Keratinocyte (primary cell): ENCODE data around the gene SSUH2. TPM values are rescaled to one million over a fixed set of nuclear protein-coding genes. Genes with fewer than 3 reads are reported as not detected.

ENCODE experiments used
- DNase-seq: peaks from one replicate; pipeline ENCODE4 v3.0.0-alpha.2; 2011; ENCODE audit warnings: low read depth, missing footprints, low spot score
- FAIRE-seq: peaks from 2 replicates; lab custom pipeline; 2011; peaks lifted over from hg19 to GRCh38; lab: Jason Lieb, UNC
- H2AFZ ChIP-seq: 2 replicates; pipeline ENCODE4 v1.6.0; 2012; ENCODE audit warnings: low read length, control low read depth, inconsistent platforms; ENCODE audit not compliant: control insufficient read depth
- H3K27ac ChIP-seq: 2 replicates; pipeline ENCODE4 v1.5.1; 2011; ENCODE audit warnings: low read length; ENCODE audit not compliant: control insufficient read depth, insufficient read depth
- H3K27me3 ChIP-seq: 3 replicates; pipeline ENCODE4 v1.6.0; 2011; ENCODE audit warnings: low read length; ENCODE audit not compliant: control insufficient read depth, insufficient read depth; ENCODE audit errors: extremely low read depth
- H3K36me3 ChIP-seq, 2 experiments: 2 replicates in 1 of 2; 3 replicates in 1 of 2; pipeline ENCODE4 v1.5.1; 2011; ENCODE audit warnings: low read length in 2 of 2, mild to moderate bottlenecking in 1 of 2; ENCODE audit not compliant: control insufficient read depth in 2 of 2, insufficient read depth in 2 of 2; ENCODE audit errors: extremely low read depth in 1 of 2
- H3K4me1 ChIP-seq: 3 replicates; pipeline ENCODE4 v1.5.1; 2011; ENCODE audit warnings: low read length; ENCODE audit not compliant: control insufficient read depth, insufficient read depth; ENCODE audit errors: extremely low read depth
- H3K4me2 ChIP-seq: 3 replicates; pipeline ENCODE4 v1.6.0; 2011; ENCODE audit warnings: low read depth, low read length; ENCODE audit not compliant: control insufficient read depth, insufficient read depth; ENCODE audit errors: extremely low read depth
- H3K4me3 ChIP-seq, 3 experiments: fragments of 200-600 bp in 1 of 3; sonication (generic) in 1 of 3; 2 replicates in 2 of 3; 3 replicates in 1 of 3; pipeline ENCODE4 v1.5.1; 2011 to 2016; ENCODE audit warnings: low read length in 3 of 3, mild to moderate bottlenecking in 3 of 3, control low read depth in 2 of 3, inconsistent platforms in 1 of 3, low read depth in 1 of 3, mixed read lengths in 1 of 3, mixed run types in 1 of 3, moderate library complexity in 1 of 3; ENCODE audit not compliant: control insufficient read depth in 2 of 3, insufficient read depth in 2 of 3; ENCODE audit errors: extremely low read depth in 1 of 3
- H3K79me2 ChIP-seq: 2 replicates; pipeline ENCODE4 v1.6.0; 2012; ENCODE audit warnings: low read length; ENCODE audit not compliant: control insufficient read depth, insufficient read depth
- H3K9ac ChIP-seq: 3 replicates; pipeline ENCODE4 v1.6.0; 2011; ENCODE audit warnings: low read length; ENCODE audit not compliant: control insufficient read depth, insufficient read depth; ENCODE audit errors: extremely low read depth
- H3K9me1 ChIP-seq: 3 replicates; pipeline ENCODE4 v1.6.0; 2011; ENCODE audit warnings: low read length; ENCODE audit not compliant: control insufficient read depth, insufficient read depth; ENCODE audit errors: extremely low read depth
- H3K9me3 ChIP-seq: 2 replicates; pipeline ENCODE4 v1.5.1; 2012; ENCODE audit warnings: low read depth, low read length; ENCODE audit not compliant: control insufficient read depth
- H4K20me1 ChIP-seq: 3 replicates; pipeline ENCODE4 v1.6.0; 2011; ENCODE audit warnings: low read length; ENCODE audit not compliant: control insufficient read depth, insufficient read depth; ENCODE audit errors: extremely low read depth
- CTCF ChIP-seq, 3 experiments: IDR thresholded peaks in 1 of 3; conservative IDR thresholded peaks in 1 of 3; optimal IDR thresholded peaks in 1 of 3; 2 replicates in 2 of 3; 3 replicates in 1 of 3; pipeline versions ENCODE3 to v1.5.1; 2011; ENCODE audit warnings: low read length in 3 of 3, mild to moderate bottlenecking in 3 of 3, moderate library complexity in 2 of 3, control low read depth in 1 of 3, inconsistent platforms in 1 of 3; ENCODE audit not compliant: insufficient read depth in 2 of 3; ENCODE audit errors: extremely low read depth in 1 of 3
- EZH2 ChIP-seq: IDR thresholded peaks from one replicate; pipeline ENCODE4 v1.6.1; 2012; ENCODE audit warnings: inconsistent platforms, mild to moderate bottlenecking, low read length, moderate library complexity
- dilution Hi-C: fragments of 300-500 bp; cut with MboI; formaldehyde crosslinking; loops from one replicate; pipeline ENCODE4 v1.7.0; 2020; ENCODE audit warnings: low sequenced_read_pairs; ENCODE audit not compliant: extremely low pct_ligation_motif_present
- polyA plus RNA-seq, 5 experiments: library from polyadenylated mRNA; depleted of rRNA in 3 of 5; stranded (reverse) in 3 of 5; stranded (forward) in 1 of 5; unstranded in 1 of 5; fragments of >200 nt; gene quantifications; 1 replicate in 1 of 5; 2 replicates in 3 of 5; 3 replicates in 1 of 5; pipeline versions ENCODE4 v1.2.1 to v1.2.3, GENCODE V29; 2011 to 2012; ENCODE audit warnings: missing spikeins in 2 of 5, low read depth in 1 of 5, low replicate concordance in 1 of 5

Gene SSUH2
- polyA plus RNA-seq, 1 donor (not counting 4 experiments of a cell fraction or from before 2014, with no cell fraction given) = 0.09 TPM

- TF ChIP-seq CTCF (optimal IDR thresholded peaks at IDR 0.05 in 1 of 3, IDR thresholded peaks at IDR 0.05 in 1 of 3, conservative IDR thresholded peaks at IDR 0.05 in 1 of 3; ENCODE audit: extremely low read depth in 1 of 3, insufficient read depth in 2 of 3, low read length in 3 of 3) = no peak
- no peak for TF ChIP-seq EZH2
- FAIRE-seq (no peak), DNase-seq (no peak)
- peaks cover 27% of the 10 kb centered on the region for H3K27me3 ChIP-seq
- H3K4me1 ChIP-seq = peaks cover 7% of the 10 kb centered on the region
- H4K20me1 ChIP-seq = no peaks in the 10 kb centered on the region
- H3K79me2 ChIP-seq = no peaks in the 10 kb centered on the region
- no peaks in the 10 kb centered on the region for H3K36me3 ChIP-seq
- no peaks in the 10 kb centered on the region for H3K9me1 ChIP-seq
- H3K9me3 ChIP-seq = no peaks in the 10 kb centered on the region
- H3K27ac ChIP-seq = no peak overlapping the region
- dilution Hi-C loops = no loop called here
- H3K9ac ChIP-seq = no peak overlapping the region
- H3K4me2 ChIP-seq = no peak overlapping the region
- H3K4me3 ChIP-seq = no peak overlapping the region
- no peak overlapping the region for H2AFZ ChIP-seq
Measured at GRCh38 chr3:8653800-8654408, 9.3 kb upstream of the SSUH2 start.

- Histone ChIP-seq H3K79me2 (no peaks in the 10 kb centered on the region), H3K27me3 (peaks cover 32% of the 10 kb centered on the region), H3K4me3 (no peak overlapping the region), H3K27ac (no peak overlapping the region), H3K9me1 (no peaks in the 10 kb centered on the region), H2AFZ (no peak overlapping the region), H4K20me1 (no peaks in the 10 kb centered on the region), H3K4me2 (no peak overlapping the region), H3K9me3 (no peaks in the 10 kb centered on the region), H3K9ac (no peak overlapping the region), H3K36me3 (no peaks in the 10 kb centered on the region), H3K4me1 (no peaks in the 10 kb centered on the region)
- DNase-seq = no peak
- dilution Hi-C loops = no loop called here
- TF ChIP-seq CTCF (optimal IDR thresholded peaks at IDR 0.05 in 1 of 3, IDR thresholded peaks at IDR 0.05 in 1 of 3, conservative IDR thresholded peaks at IDR 0.05 in 1 of 3; ENCODE audit: extremely low read depth in 1 of 3, insufficient read depth in 2 of 3, low read length in 3 of 3) = no peak
- no peak for FAIRE-seq
Measured at GRCh38 chr3:8652324-8652987, 7.9 kb upstream of the SSUH2 start.
